Measurements from ENCODE around the gene RAP1B.
"Not testable (repeated sequence)": the region's sequence is repeated elsewhere in the genome, so short reads cannot be mapped to it uniquely, and the experiment has no call there.

Gene RAP1B

DNA sequence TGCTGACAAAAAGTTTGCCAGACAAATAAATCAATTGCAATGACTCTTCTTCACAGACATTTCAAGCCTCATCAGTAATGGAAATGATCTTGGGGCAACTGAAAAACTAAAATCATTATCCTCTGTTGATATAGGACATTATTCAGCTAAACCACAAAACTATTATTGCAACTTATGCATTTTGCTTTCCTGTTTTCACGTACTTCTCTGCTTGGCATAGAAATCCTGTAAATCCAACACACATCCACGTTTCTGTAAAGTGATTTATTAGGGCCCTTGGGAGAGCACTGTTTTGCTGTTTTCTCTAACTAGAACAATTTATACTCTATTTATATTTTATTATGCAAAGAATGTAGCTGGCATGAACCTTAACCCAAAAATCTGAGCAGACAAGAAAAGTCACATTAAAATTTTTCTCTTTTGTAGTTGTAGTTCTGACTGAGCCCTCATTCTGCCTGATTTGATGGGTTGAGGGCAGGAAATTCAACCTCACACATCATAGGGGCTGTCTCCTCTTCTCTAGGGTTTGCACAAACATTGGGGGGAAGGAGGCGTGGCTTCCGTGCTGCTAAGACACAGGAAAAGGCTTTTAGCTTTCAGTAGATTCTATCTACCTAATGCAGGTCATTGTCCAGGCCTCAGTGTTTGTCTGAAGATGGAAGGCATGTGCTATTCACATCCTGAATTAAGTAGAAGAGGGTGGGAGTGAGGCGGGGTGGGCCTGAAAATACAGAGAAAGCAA is 64.6 kb downstream of the RAP1B start:
- TF ChIP-seq HDGF (IDR thresholded peaks at IDR 0.05; ENCODE audit: borderline replicate concordance): no peak
- no peak for TF ChIP-seq NFRKB (IDR thresholded peaks at IDR 0.05)
- no peak for TF ChIP-seq SP1 (IDR thresholded peaks at IDR 0.05)
- TF ChIP-seq ARNT (IDR thresholded peaks at IDR 0.05): no peak
- no peak for TF ChIP-seq ELF4 (IDR thresholded peaks at IDR 0.05)
- TF ChIP-seq L3MBTL2 (conservative IDR thresholded peaks at IDR 0.05): no peak
- TF ChIP-seq TARDBP (IDR thresholded peaks at IDR 0.05): no peak
- no peak for TF ChIP-seq FOXA1 (IDR thresholded peaks at IDR 0.05)
- TF ChIP-seq FOXM1 (IDR thresholded peaks at IDR 0.05; ENCODE audit: borderline replicate concordance): no peak
- no peak for TF ChIP-seq SUZ12 (IDR thresholded peaks at IDR 0.05)
- TF ChIP-seq FOXK2 (IDR thresholded peaks at IDR 0.05): no peak
- TF ChIP-seq BHLHE40 (IDR thresholded peaks at IDR 0.05; ENCODE audit: borderline replicate concordance): no peak
- TF ChIP-seq, protein P1, sequence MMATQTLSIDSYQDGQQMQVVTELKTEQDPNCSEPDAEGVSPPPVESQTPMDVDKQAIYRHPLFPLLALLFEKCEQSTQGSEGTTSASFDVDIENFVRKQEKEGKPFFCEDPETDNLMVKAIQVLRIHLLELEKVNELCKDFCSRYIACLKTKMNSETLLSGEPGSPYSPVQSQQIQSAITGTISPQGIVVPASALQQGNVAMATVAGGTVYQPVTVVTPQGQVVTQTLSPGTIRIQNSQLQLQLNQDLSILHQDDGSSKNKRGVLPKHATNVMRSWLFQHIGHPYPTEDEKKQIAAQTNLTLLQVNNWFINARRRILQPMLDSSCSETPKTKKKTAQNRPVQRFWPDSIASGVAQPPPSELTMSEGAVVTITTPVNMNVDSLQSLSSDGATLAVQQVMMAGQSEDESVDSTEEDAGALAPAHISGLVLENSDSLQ (IDR thresholded peaks at IDR 0.05): no peak
- no peak for TF ChIP-seq CTBP1 (IDR thresholded peaks at IDR 0.05; ENCODE audit: borderline replicate concordance)
- DNase-seq (ENCODE audit: extremely low spot score): no peak
- POLR2A ChIA-PET: no interaction called here
- CTCF ChIA-PET: no interaction called here

DNA sequence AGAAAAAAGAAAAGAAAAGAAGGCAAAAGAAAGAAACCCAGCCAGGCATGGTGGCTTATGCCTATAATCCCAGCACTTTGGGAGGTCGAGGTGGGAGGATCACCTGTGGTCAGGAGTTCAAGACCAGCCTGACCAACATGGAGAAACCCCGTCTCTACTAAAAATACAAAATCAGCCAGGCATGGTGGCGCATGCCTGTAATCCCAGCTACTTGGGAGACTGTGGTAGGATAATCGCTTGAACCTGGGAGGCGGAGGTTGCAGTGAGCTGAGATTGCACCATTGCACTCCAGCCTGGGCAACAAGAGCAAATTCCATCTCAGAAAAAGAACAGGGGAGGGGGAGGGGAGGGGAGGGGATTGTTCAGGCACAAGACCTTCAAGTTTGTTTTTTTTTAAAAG is 66.2 kb downstream of the RAP1B start:
- POLR2A ChIA-PET; CTCF ChIA-PET; DNase-seq (ENCODE audit: extremely low spot score): not testable (repeated sequence)

GRCh38 chr12:68686262-68686594 is 75.5 kb downstream of the RAP1B start:
- CTCF ChIA-PET: no interaction called here
- POLR2A ChIA-PET: interaction anchor here (1.0 to 1.7 kb wide), 3 partner anchors 9 to 76 kb away, joined by 3 to 6 read pairs (median 5); partner anchors contain the start of genes RAP1B and SLC35E3
- DNase-seq (ENCODE audit: extremely low spot score): no peak
- no peak for TF ChIP-seq ARNT (IDR thresholded peaks at IDR 0.05)
- no peak for TF ChIP-seq HDGF (IDR thresholded peaks at IDR 0.05; ENCODE audit: borderline replicate concordance)
- TF ChIP-seq NFRKB (IDR thresholded peaks at IDR 0.05): no peak
- TF ChIP-seq FOXK2 (IDR thresholded peaks at IDR 0.05): no peak
- no peak for TF ChIP-seq CTBP1 (IDR thresholded peaks at IDR 0.05; ENCODE audit: borderline replicate concordance)

DNA sequence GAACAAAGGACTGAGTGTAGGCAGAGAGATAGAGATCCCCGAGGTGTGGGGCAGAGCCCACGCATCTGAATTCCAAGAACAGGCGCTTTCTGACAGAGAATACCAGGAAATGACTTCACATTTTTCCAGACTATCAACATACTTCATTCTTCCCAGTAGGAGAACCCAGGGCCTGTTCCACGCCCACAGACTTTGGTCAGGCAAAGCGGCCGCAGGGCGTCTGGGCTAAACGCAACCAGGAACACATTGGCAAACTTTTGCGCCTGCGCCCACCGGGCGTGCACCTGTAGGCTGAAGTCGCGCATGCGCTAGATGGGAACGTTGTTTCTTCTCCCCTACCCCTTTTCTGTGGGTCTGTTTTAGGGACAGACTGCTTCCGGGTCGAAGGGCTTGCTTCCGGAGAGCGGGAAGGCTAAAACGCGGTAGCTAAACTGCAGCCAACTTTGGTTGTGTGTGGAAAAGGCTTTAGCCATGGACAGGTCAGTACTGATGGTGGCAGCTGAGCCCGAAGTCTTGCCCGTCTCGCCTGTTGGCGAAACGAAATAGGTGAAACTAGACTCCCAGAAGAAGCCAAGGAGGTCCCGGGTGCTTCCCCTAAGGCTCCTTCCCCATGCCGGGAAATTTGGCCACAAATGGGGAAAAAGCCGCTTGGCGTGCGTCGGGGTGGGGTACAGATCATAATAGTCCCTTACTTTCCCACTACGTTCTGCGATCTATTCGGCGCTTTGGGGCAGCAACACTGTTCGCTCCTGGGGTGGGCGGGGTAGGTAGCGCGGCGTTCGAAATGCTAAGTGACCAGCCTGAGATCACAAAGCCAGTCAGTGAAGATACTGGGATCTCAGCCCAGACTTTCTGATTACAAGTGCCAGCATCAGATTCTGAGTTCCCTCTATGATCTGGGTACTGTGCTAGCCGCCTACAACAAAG is 76.2 kb downstream of the RAP1B start, which contains the start of gene NUP107:
TSS of gene NUP107 (plus strand) at position 384 of the 927 bp plus-strand sequence. CDS start at position 472, 88 bp downstream.
- peak; percentile 98 for DNase-seq (ENCODE audit: extremely low spot score)
- ChIA-PET POLR2A (interaction anchor here (1.0 to 1.7 kb wide), 4 partner anchors 9 to 356 kb away, joined by 3 to 6 read pairs (median 4); partner anchors contain the start of genes RAP1B and SLC35E3), CTCF (no interaction called here)
- TF ChIP-seq CTBP1 (IDR thresholded peaks at IDR 0.05; ENCODE audit: borderline replicate concordance) (peak; percentile 91), FOXA1 (IDR thresholded peaks at IDR 0.05) (no peak), SP1 (IDR thresholded peaks at IDR 0.05) (no peak), FOXM1 (IDR thresholded peaks at IDR 0.05; ENCODE audit: borderline replicate concordance) (no peak), ELF4 (IDR thresholded peaks at IDR 0.05) (peak; percentile 72), L3MBTL2 (conservative IDR thresholded peaks at IDR 0.05) (peak; percentile 80), HDGF (IDR thresholded peaks at IDR 0.05; ENCODE audit: borderline replicate concordance) (no peak)
- TF ChIP-seq, protein P1 (IDR thresholded peaks at IDR 0.05): peak; percentile 79

DNA sequence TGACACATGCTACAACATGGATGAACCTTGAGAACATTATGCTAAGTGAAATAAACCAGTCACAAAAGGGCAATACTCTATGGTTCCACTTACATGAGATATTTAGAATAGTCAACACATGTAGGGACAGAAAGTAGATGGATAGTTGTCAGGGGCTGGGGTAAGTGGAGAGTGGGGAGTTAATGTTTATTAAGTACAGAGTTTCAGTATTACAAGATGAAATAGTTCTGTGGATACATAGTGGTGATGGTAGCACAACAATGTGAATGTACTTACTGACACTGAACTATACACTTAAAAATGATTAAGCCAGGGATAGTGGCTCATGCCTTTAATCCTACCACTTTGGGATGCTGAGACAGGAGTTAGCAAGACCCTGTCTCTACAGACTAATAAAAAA is 84.8 kb downstream of the RAP1B start:
- TF ChIP-seq SP1 (IDR thresholded peaks at IDR 0.05) (no peak), HDGF (IDR thresholded peaks at IDR 0.05; ENCODE audit: borderline replicate concordance) (no peak), ARNT (IDR thresholded peaks at IDR 0.05) (no peak), NFRKB (IDR thresholded peaks at IDR 0.05) (no peak), ELF4 (IDR thresholded peaks at IDR 0.05) (no peak), SUZ12 (IDR thresholded peaks at IDR 0.05) (no peak), FOXM1 (IDR thresholded peaks at IDR 0.05; ENCODE audit: borderline replicate concordance) (no peak), BHLHE40 (IDR thresholded peaks at IDR 0.05; ENCODE audit: borderline replicate concordance) (no peak), FOXA1 (IDR thresholded peaks at IDR 0.05) (no peak), L3MBTL2 (conservative IDR thresholded peaks at IDR 0.05) (no peak), ZNF384 (IDR thresholded peaks at IDR 0.05) (no peak), LEF1 (IDR thresholded peaks at IDR 0.05; ENCODE audit: borderline replicate concordance) (no peak), FOXK2 (IDR thresholded peaks at IDR 0.05) (no peak), TARDBP (IDR thresholded peaks at IDR 0.05) (no peak)
- DNase-seq (ENCODE audit: extremely low spot score): no peak
- ChIA-PET POLR2A (no interaction called here), CTCF (no interaction called here)

DNA sequence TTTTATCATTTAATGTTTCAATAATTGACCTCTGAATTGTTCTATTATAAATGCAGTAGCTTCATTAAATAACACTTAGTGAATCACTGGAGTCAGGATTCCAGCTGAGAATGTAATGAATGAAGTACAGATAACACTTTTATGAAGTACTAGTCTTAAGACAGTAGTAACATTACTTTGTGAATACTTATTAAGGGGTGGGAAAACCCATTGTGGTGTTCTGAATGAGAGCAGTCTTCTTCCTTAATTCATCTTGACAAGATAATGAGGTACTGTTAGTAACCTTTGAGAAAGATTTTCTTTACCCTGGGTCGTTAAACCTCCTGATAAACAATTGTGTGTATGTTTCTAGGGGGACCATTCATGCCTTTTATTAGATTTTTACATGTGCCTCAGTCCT is 88.8 kb downstream of the RAP1B start:
- POLR2A ChIA-PET: no interaction called here
- no peak for TF ChIP-seq LEF1 (IDR thresholded peaks at IDR 0.05; ENCODE audit: borderline replicate concordance)
- TF ChIP-seq ZNF384 (IDR thresholded peaks at IDR 0.05): no peak
- TF ChIP-seq CTBP1 (IDR thresholded peaks at IDR 0.05; ENCODE audit: borderline replicate concordance): no peak
- no peak for TF ChIP-seq SUZ12 (IDR thresholded peaks at IDR 0.05)
- TF ChIP-seq SP1 (IDR thresholded peaks at IDR 0.05): no peak
- TF ChIP-seq FOXK2 (IDR thresholded peaks at IDR 0.05): no peak
- no peak for TF ChIP-seq HDGF (IDR thresholded peaks at IDR 0.05; ENCODE audit: borderline replicate concordance)
- no peak for DNase-seq (ENCODE audit: extremely low spot score)
- CTCF ChIA-PET: no interaction called here

All from HEK293T (cell line).